ENCODE data around the gene CCM2L. TPM values are rescaled to one million over a fixed set of nuclear protein-coding genes. Genes with fewer than 3 reads are reported as not detected.

Gene CCM2L
- total and polyA plus RNA-seq, 12 donors, result 2.2 to 28.2 (median 6.2) TPM

GRCh38 chr20:32034581-32035425 lies 24.6 kb downstream of the CCM2L start:
- H3K27me3 ChIP-seq, result peaks cover 4% of the 10 kb centered on the region
- TF ChIP-seq POLR2A (IDR thresholded peaks at IDR 0.05), result no peak
- no peak for TF ChIP-seq CTCF (IDR thresholded peaks at IDR 0.05)
- 41 to 52% (median 46%) methylated on average over 7 to 9 of the region's 9 CpGs for WGBS, 4 donors
- intact Hi-C loops (cut with DNase I), result loop anchor here (5.0 to 10.0 kb wide), 3 partner anchors 180 to 213 kb away; no protein-coding TSS in a partner anchor
- H3K4me1 ChIP-seq (replicated peaks in 1 of 2), result no peaks in the 10 kb centered on the region
- H3K4me3 ChIP-seq, result no peak overlapping the region
- no peak overlapping the region for H3K27ac ChIP-seq
- DNase-seq, result peak in 4 of 7 donors; percentile 22 to 50 (median 33)
- H3K36me3 ChIP-seq (replicated peaks in 1 of 2), result no peaks in the 10 kb centered on the region
- H3K9me3 ChIP-seq (replicated peaks in 1 of 3), result no peaks in the 10 kb centered on the region

- 68 to 78% (median 74%) methylated on average over 8 of the region's 8 CpGs for WGBS, 4 donors
- Histone ChIP-seq H3K9me3 (replicated peaks in 1 of 3) (no peaks in the 10 kb centered on the region), H3K27me3 (peaks cover 8% of the 10 kb centered on the region), H3K27ac (no peak overlapping the region), H3K4me3 (no peak overlapping the region), H3K4me1 (replicated peaks in 1 of 2) (no peaks in the 10 kb centered on the region), H3K36me3 (replicated peaks in 1 of 2) (no peaks in the 10 kb centered on the region)
- TF ChIP-seq CTCF (IDR thresholded peaks at IDR 0.05), result no peak
- TF ChIP-seq POLR2A (IDR thresholded peaks at IDR 0.05), result no peak
- no peak for DNase-seq
- intact Hi-C loops (cut with DNase I), result loop anchor here in 1 of 2 donors (10.0 kb wide), 1 partner anchor 181 kb away; no protein-coding TSS in a partner anchor
Observed at GRCh38 chr20:32035426-32035779, 25.2 kb downstream of the CCM2L start.

- intact Hi-C loops (cut with DNase I), result loop anchor here in 1 of 2 donors (10.0 kb wide), 1 partner anchor 181 kb away; no protein-coding TSS in a partner anchor
- no peaks in the 10 kb centered on the region for H3K4me1 ChIP-seq (replicated peaks in 1 of 2)
- H3K36me3 ChIP-seq (replicated peaks in 1 of 2), result no peaks in the 10 kb centered on the region
- H3K27me3 ChIP-seq, result peaks cover 8% of the 10 kb centered on the region
- no peaks in the 10 kb centered on the region for H3K9me3 ChIP-seq (replicated peaks in 1 of 3)
- no peak for TF ChIP-seq CTCF (IDR thresholded peaks at IDR 0.05)
- TF ChIP-seq POLR2A (IDR thresholded peaks at IDR 0.05), result no peak
- no peak overlapping the region for H3K27ac ChIP-seq
- DNase-seq, result no peak
- no peak overlapping the region for H3K4me3 ChIP-seq
- WGBS, 4 donors, result 47 to 62% (median 53%) methylated on average over 4 of the region's 4 CpGs
Observed at GRCh38 chr20:32036252-32036651, 26.0 kb downstream of the CCM2L start.

- H3K4me3 ChIP-seq, result no peak overlapping the region
- 48 to 59% (median 52%) methylated on average over 10 of the region's 10 CpGs for WGBS, 4 donors
- H3K4me1 ChIP-seq (replicated peaks in 1 of 2), result no peaks in the 10 kb centered on the region
- H3K27me3 ChIP-seq, result peaks cover 8% of the 10 kb centered on the region
- DNase-seq, result no peak
- H3K36me3 ChIP-seq (replicated peaks in 1 of 2), result no peaks in the 10 kb centered on the region
- TF ChIP-seq CTCF (IDR thresholded peaks at IDR 0.05) (no peak), POLR2A (IDR thresholded peaks at IDR 0.05) (no peak)
- intact Hi-C loops (cut with DNase I), result loop anchor here in 1 of 2 donors (10.0 kb wide), 1 partner anchor 182 kb away; no protein-coding TSS in a partner anchor
- no peaks in the 10 kb centered on the region for H3K9me3 ChIP-seq (replicated peaks in 1 of 3)
- no peak overlapping the region for H3K27ac ChIP-seq
Observed at GRCh38 chr20:32036716-32037485, 26.7 kb downstream of the CCM2L start.

All from adrenal gland (tissue), 12 donors.